Measurements from ENCODE around the gene CMTM6.
"Not testable (repeated sequence)": the region's sequence is repeated elsewhere in the genome, so short reads cannot be mapped to it uniquely, and the experiment has no call there.

The CMTM6 gene

DNA sequence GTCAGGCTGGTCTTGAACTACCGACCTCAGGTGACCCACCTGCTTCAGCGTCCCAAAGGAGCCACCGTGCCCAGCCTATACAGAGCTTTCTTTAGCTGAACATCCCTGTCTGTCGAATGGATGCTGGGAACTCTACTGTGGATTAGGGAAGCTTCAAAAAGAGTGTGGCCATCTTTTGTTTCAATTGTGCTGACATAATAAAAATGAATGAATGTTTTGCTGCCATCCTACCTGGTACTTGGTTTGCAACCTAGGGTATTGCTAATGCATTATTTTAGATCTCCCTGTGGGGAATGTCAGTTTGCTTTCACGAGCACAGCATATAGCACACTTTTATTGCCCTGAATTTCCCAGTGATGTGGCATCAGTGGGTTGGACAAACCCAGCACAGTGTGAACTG, 32.3 kb downstream of the CMTM6 start:
- H3K9me3 ChIP-seq (ENCODE audit: control insufficient read depth, low read length): no peaks in the 10 kb centered on the region
- H3K79me2 ChIP-seq: peaks cover 3% of the 10 kb centered on the region
- no peak overlapping the region for H3K27ac ChIP-seq
- H3K4me1 ChIP-seq: no peaks in the 10 kb centered on the region
- H3K9ac ChIP-seq: no peak overlapping the region
- TF ChIP-seq, protein P1, sequence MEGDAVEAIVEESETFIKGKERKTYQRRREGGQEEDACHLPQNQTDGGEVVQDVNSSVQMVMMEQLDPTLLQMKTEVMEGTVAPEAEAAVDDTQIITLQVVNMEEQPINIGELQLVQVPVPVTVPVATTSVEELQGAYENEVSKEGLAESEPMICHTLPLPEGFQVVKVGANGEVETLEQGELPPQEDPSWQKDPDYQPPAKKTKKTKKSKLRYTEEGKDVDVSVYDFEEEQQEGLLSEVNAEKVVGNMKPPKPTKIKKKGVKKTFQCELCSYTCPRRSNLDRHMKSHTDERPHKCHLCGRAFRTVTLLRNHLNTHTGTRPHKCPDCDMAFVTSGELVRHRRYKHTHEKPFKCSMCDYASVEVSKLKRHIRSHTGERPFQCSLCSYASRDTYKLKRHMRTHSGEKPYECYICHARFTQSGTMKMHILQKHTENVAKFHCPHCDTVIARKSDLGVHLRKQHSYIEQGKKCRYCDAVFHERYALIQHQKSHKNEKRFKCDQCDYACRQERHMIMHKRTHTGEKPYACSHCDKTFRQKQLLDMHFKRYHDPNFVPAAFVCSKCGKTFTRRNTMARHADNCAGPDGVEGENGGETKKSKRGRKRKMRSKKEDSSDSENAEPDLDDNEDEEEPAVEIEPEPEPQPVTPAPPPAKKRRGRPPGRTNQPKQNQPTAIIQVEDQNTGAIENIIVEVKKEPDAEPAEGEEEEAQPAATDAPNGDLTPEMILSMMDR (IDR thresholded peaks at IDR 0.05): no peak
- H3K27me3 ChIP-seq (ENCODE audit: control insufficient read depth, insufficient read depth, low read length): no peaks in the 10 kb centered on the region
- H3K4me2 ChIP-seq (ENCODE audit: low read length): no peak overlapping the region
- no peaks in the 10 kb centered on the region for H3K36me3 ChIP-seq (ENCODE audit: control insufficient read depth, insufficient read depth, low read length)
- H2AFZ ChIP-seq: no peak overlapping the region
- no peak overlapping the region for H3K4me3 ChIP-seq (ENCODE audit: low read depth, low read length)

DNA sequence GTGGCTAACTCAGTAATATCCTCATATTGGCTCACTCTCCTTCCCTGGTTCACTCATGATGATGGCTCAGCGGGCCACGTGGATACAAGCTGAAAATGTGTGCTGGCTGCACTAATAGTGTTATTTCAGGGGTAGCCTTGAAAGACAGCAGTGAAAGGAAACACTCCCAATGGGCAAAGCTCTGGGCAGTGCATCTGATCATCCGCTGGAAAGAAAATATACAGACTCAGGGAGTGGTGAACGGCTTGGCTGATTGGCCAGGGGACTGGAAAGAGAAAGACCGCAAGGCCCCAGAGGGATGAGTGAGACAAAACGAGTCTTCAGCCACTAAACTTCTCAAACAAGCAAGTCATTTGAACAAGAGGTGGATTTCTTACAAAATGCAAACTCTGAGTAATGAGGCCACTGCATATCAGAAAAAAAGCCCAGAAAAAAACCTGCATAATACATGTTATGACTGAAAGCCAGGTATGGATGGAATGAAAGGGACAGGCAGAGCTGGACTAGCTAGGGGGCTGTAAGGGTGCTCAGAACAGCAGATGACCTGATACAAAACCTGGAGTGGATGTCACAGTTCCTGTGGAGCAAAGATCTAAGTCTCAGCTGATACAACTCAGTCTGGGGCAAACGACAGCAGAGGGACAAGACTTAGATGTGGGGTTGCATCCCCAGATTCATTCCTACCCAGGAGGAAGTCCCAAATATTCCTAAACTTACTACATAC, 33.3 kb downstream of the CMTM6 start:
- H3K9me3 ChIP-seq (ENCODE audit: control insufficient read depth, low read length): no peaks in the 10 kb centered on the region
- no peak overlapping the region for H3K4me2 ChIP-seq (ENCODE audit: low read length)
- TF ChIP-seq, protein P1 (IDR thresholded peaks at IDR 0.05): no peak
- H2AFZ ChIP-seq: no peak overlapping the region
- H3K27ac ChIP-seq: no peak overlapping the region
- H3K36me3 ChIP-seq (ENCODE audit: control insufficient read depth, insufficient read depth, low read length): no peaks in the 10 kb centered on the region
- H3K9ac ChIP-seq: no peak overlapping the region
- no peaks in the 10 kb centered on the region for H3K4me1 ChIP-seq
- H3K4me3 ChIP-seq (ENCODE audit: low read depth, low read length): no peak overlapping the region
- H3K79me2 ChIP-seq: peaks cover 3% of the 10 kb centered on the region
- H3K27me3 ChIP-seq (ENCODE audit: control insufficient read depth, insufficient read depth, low read length): no peaks in the 10 kb centered on the region

DNA sequence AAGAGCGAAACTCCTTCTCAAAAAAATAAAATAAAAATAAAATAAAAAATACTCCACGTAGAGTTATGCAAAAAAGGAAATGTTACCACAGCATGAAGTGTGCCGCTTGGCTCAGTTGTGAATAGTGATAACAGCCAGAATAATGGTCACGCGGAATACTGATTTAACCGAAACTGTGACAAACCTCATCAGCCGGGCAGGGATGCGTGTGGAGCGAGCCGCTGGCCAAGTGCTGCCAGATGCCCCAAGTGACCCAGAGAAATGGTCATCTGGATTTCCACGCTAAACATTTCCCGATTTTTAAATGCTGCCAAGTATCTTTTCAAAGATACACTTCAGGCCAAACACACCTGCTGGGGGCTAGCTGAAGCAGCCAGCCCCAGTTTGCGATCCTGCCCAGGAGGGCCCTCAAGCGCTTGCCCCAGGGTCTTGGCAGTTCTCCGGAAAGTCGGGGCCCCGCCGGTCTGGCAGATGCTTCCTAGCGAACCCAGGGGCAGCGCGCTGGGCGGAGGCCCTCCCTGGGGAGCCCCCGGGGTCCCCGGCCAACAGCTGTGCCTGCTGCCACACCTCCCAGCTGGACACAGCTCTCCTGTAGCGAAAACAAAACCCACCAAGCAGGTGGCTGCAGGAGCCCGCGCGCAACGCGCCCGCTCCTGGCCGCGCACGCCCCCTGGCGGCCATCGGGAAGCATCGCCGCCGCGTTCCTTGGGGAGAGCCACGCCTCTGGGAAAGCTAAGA, 35.1 kb downstream of the CMTM6 start:
- Histone ChIP-seq H3K9me3 (ENCODE audit: control insufficient read depth, low read length) (no peaks in the 10 kb centered on the region), H3K4me1 (no peaks in the 10 kb centered on the region), H3K9ac (no peak overlapping the region), H3K4me2 (ENCODE audit: low read length) (peak overlapping the region; percentile 38), H3K27ac (no peak overlapping the region), H3K79me2 (no peaks in the 10 kb centered on the region), H3K4me3 (ENCODE audit: low read depth, low read length) (no peak overlapping the region), H3K36me3 (ENCODE audit: control insufficient read depth, insufficient read depth, low read length) (no peaks in the 10 kb centered on the region), H3K27me3 (ENCODE audit: control insufficient read depth, insufficient read depth, low read length) (no peaks in the 10 kb centered on the region), H2AFZ (peak overlapping the region; percentile 87)
- TF ChIP-seq, protein P1 (IDR thresholded peaks at IDR 0.05): peak; percentile 98

DNA sequence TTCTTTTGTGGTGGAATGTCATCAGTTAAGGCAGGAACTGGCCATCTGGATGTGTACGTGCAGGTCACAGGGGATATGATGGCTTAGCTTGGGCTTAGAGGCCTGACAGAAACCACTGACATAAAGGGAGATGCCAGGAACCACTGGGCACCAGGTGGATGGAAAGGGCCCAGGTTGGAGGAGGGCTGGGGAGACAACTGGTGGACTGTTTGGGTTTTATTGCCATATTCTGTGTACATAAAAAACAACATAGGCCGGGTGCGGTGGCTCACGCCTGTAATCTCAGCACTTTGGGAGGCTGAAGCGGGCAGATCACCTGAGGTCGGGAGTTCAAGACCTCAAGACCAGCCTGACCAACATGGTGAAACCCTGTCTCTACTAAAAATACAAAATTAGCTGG, 35.8 kb downstream of the CMTM6 start:
- not testable (repeated sequence) for H2AFZ ChIP-seq; H3K36me3 ChIP-seq (ENCODE audit: control insufficient read depth, insufficient read depth, low read length); H3K4me2 ChIP-seq (ENCODE audit: low read length); H3K4me1 ChIP-seq; H3K27ac ChIP-seq; H3K79me2 ChIP-seq; H3K9ac ChIP-seq; H3K27me3 ChIP-seq (ENCODE audit: control insufficient read depth, insufficient read depth, low read length); H3K9me3 ChIP-seq (ENCODE audit: control insufficient read depth, low read length); H3K4me3 ChIP-seq (ENCODE audit: low read depth, low read length)

DNA sequence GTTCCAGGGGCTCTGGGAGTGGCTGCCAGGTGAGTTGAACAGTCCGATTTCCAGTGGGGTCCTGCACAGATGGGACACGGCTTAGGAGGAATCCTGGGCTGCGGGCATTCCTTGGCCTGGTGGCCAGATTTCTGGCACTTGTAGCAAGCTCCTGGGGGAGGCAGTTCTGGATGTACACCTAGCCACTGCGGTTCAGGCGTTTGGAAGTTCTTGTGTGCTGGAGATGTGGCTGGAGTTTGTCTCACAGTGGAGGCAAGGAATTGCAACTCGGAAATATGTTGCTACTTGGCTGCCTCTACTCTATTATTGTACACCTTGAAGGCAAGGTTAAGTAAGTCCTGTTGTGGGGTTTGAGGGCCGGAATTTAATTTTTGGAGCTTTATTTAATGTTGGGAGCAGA, 37.9 kb downstream of the CMTM6 start:
- H3K36me3 ChIP-seq (ENCODE audit: control insufficient read depth, insufficient read depth, low read length); H3K9ac ChIP-seq; H2AFZ ChIP-seq; H3K27me3 ChIP-seq (ENCODE audit: control insufficient read depth, insufficient read depth, low read length); H3K27ac ChIP-seq; H3K9me3 ChIP-seq (ENCODE audit: control insufficient read depth, low read length); H3K4me2 ChIP-seq (ENCODE audit: low read length); H3K4me3 ChIP-seq (ENCODE audit: low read depth, low read length); H3K4me1 ChIP-seq; H3K79me2 ChIP-seq: not testable (repeated sequence)

DNA sequence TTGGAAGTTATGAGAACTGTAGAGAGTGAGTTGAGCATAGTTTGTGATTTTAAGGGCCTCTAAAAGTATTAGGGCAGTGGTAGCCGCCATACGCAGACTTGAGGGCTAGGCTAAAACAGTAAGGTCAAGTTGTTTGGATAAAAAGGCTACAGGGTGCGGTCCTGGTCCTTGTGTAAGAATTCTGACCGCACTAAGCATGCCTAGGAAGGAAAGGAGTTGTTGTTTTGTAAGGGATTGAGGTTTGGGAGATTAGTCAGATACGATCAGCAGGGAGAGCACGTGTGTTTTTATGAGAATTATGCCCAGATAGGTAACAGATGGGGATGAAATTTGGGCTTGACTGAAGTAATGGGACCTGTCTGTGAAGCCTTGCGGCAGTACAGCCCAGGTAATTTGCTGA, 39.2 kb downstream of the CMTM6 start:
- H3K4me2 ChIP-seq (ENCODE audit: low read length); H3K9me3 ChIP-seq (ENCODE audit: control insufficient read depth, low read length); H2AFZ ChIP-seq; H3K36me3 ChIP-seq (ENCODE audit: control insufficient read depth, insufficient read depth, low read length); H3K27ac ChIP-seq; H3K4me1 ChIP-seq; H3K4me3 ChIP-seq (ENCODE audit: low read depth, low read length); H3K79me2 ChIP-seq; H3K27me3 ChIP-seq (ENCODE audit: control insufficient read depth, insufficient read depth, low read length); H3K9ac ChIP-seq: not testable (repeated sequence)

DNA sequence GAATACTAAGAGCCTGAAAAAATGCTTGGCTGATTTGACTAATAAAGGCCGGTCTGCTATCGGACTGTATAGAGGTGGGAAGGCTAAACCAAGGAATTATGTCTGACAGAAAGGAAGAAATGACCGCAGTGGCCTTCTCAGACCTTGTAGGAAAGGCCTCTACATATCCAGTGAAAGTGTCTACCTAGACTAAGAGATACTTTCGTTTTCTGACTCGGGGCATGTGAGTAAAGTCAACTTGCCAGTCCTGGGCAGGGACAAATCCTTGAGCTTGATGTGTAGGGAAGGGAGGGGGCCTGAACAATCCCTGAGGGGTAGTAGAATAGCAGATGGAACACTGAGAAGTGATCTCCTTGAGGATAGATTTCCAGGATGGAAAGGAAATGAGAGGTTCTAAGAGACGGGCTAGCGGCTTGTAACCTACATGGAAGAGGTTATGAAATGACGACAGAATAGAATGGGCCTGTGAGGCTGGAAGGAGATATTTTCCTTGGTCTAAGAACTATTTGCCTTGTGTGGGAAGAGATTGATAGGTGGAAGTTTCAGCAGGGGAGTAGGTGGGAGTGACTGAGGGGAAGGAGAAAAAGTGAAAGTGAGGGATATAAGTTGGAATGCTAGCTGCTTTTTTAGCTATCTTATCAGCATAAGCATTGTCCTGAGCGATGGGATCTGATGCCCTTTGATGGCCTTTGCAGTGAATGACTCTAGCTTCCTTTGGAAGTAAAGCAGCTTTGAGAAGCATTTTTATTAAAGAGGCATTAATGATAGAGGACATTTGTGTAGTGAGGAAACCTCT, 40.3 kb downstream of the CMTM6 start:
- H3K27me3 ChIP-seq (ENCODE audit: control insufficient read depth, insufficient read depth, low read length); H3K27ac ChIP-seq; H3K4me3 ChIP-seq (ENCODE audit: low read depth, low read length); H3K4me1 ChIP-seq; H3K9me3 ChIP-seq (ENCODE audit: control insufficient read depth, low read length); H2AFZ ChIP-seq; H3K4me2 ChIP-seq (ENCODE audit: low read length); H3K36me3 ChIP-seq (ENCODE audit: control insufficient read depth, insufficient read depth, low read length); H3K79me2 ChIP-seq; H3K9ac ChIP-seq: not testable (repeated sequence)

DNA sequence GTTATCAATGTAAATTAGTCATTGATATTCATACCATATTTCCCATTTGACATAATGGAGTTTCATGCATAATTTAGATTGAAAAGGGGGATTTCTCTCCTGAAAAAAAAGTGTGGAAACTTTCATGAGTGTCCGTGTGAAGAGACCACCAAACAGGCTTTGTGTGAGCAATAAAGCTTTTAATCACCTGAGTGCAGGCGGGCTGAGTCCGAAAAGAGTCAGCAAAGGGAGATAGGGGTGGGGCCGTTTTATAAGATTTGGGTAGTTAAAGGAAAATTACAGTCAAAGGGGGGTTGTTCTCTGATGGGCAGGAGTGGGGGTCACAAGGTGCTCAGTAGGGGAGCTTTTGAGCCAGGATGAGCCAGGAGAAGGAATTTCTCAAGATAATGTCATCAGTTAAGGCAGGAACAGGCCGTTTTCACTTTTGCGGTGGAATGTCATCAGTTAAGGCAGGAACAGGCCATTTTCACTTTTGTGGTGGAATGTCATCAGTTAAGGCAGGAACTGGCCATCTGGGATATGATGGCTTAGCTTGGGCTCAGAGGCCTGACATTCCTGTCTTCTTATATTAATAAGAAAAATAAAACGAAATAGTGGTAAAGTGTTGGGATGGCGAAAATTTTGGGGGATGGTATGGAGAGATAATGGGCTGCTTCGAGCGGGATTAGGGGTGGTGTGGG, 41.7 kb downstream of the CMTM6 start:
- not testable (repeated sequence) for H3K9ac ChIP-seq; H3K4me3 ChIP-seq (ENCODE audit: low read depth, low read length); H3K36me3 ChIP-seq (ENCODE audit: control insufficient read depth, insufficient read depth, low read length); H3K4me1 ChIP-seq; H3K27me3 ChIP-seq (ENCODE audit: control insufficient read depth, insufficient read depth, low read length); H3K27ac ChIP-seq; H3K9me3 ChIP-seq (ENCODE audit: control insufficient read depth, low read length); H3K79me2 ChIP-seq; H2AFZ ChIP-seq; H3K4me2 ChIP-seq (ENCODE audit: low read length)
